Measurements from ENCODE around the gene CFAP206.

GRCh38 chr6:87472525-87473418 is 65.0 kb downstream of the CFAP206 start, which contains the start of gene SLC35A1:
- TF ChIP-seq GATA3 (IDR thresholded peaks at IDR 0.05; ENCODE audit: low read depth, low read length): no peak
- no peak for TF ChIP-seq GATA2 (IDR thresholded peaks at IDR 0.05; ENCODE audit: low read depth, low read length)
